Right forelimb (tissue), 1 donor: Measurements from ENCODE around the gene CCDC149.

ENCODE experiments used
- DNase-seq: peaks from one replicate; pipeline ENCODE4 v3.0.0-alpha.2; 2018

The CCDC149 gene

GRCh38 chr4:24877868-24878635, 34.8 kb downstream of the CCDC149 start:
- no peak for DNase-seq

- no peak for DNase-seq
Measured at GRCh38 chr4:24876431-24876830, 36.4 kb downstream of the CCDC149 start.

GRCh38 chr4:24872720-24873119, 40.1 kb downstream of the CCDC149 start:
- no peak for DNase-seq

GRCh38 chr4:24871210-24871609, 41.6 kb downstream of the CCDC149 start:
- DNase-seq, result no peak

- no peak for DNase-seq
Measured at GRCh38 chr4:24867766-24868296, 45.0 kb downstream of the CCDC149 start.

- no peak for DNase-seq
Measured at GRCh38 chr4:24867251-24867650, 45.6 kb downstream of the CCDC149 start.

- no peak for DNase-seq
Measured at GRCh38 chr4:24865401-24865800, 47.4 kb downstream of the CCDC149 start.

- no peak for DNase-seq
Measured at GRCh38 chr4:24863799-24864198, 49.0 kb downstream of the CCDC149 start.

GRCh38 chr4:24862073-24862751, 50.6 kb downstream of the CCDC149 start:
- no peak for DNase-seq

GRCh38 chr4:24858550-24858949, 54.3 kb downstream of the CCDC149 start:
- DNase-seq, result no peak

- DNase-seq, result no peak
Measured at GRCh38 chr4:24858026-24858425, 54.8 kb downstream of the CCDC149 start.

- no peak for DNase-seq
Measured at GRCh38 chr4:24856586-24856985, 56.3 kb downstream of the CCDC149 start.

GRCh38 chr4:24855741-24856140, 57.1 kb downstream of the CCDC149 start:
- no peak for DNase-seq

- DNase-seq, result no peak
Measured at GRCh38 chr4:24853142-24853541, 59.7 kb downstream of the CCDC149 start.

GRCh38 chr4:24850674-24851073, 62.2 kb downstream of the CCDC149 start:
- DNase-seq, result no peak

- no peak for DNase-seq
Measured at GRCh38 chr4:24849756-24850155, 63.1 kb downstream of the CCDC149 start.

- no peak for DNase-seq
Measured at GRCh38 chr4:24849351-24849750, 63.5 kb downstream of the CCDC149 start.

- DNase-seq, result no peak
Measured at GRCh38 chr4:24846716-24847115, 66.1 kb downstream of the CCDC149 start.

GRCh38 chr4:24845902-24846301, 66.9 kb downstream of the CCDC149 start:
- no peak for DNase-seq

GRCh38 chr4:24845132-24845531, 67.7 kb downstream of the CCDC149 start:
- DNase-seq, result no peak

- DNase-seq, result no peak
Measured at GRCh38 chr4:24843096-24843495, 69.7 kb downstream of the CCDC149 start.

GRCh38 chr4:24842356-24842755, 70.5 kb downstream of the CCDC149 start:
- no peak for DNase-seq

GRCh38 chr4:24840826-24841543, 71.9 kb downstream of the CCDC149 start:
- DNase-seq, result no peak

- DNase-seq, result no peak
Measured at GRCh38 chr4:24840362-24840761, 72.5 kb downstream of the CCDC149 start.
